Body of pancreas (tissue), 4 donors: Measurements from ENCODE around the gene MMP25. TPM values are rescaled to one million over a fixed set of nuclear protein-coding genes. Genes with fewer than 3 reads are reported as not detected.

Source experiments
- ATAC-seq: fragments of 150-250 bp; one replicate; pipeline ENCODE4 v1.9.1; 2016
- DNase-seq, 4 donors: peaks; one replicate each; pipeline ENCODE4 v3.0.0-alpha.2; 2019
- H3K27ac ChIP-seq, 4 donors: fragments of 200-600 bp; sonication (generic); 1 replicate in 3 of 4; 2 replicates in 1 of 4; pipeline versions ENCODE4 v1.5.1 to v1.6.1; 2016 to 2019; ENCODE audit warnings: mild to moderate bottlenecking in 1 of 4, mixed read lengths in 1 of 4, moderate library complexity in 1 of 4
- H3K27me3 ChIP-seq, 2 donors: fragments of 200-600 bp; sonication (generic); one replicate each; pipeline ENCODE4 v1.6.0; 2016; ENCODE audit warnings: mild to moderate bottlenecking in 1 of 2
- H3K36me3 ChIP-seq, 2 donors: fragments of 200-600 bp; sonication (generic); replicated peaks in 1 of 2; 2 replicates each; pipeline ENCODE4 v1.5.1; 2016; ENCODE audit warnings: low read depth in 2 of 2; ENCODE audit not compliant: insufficient read depth in 1 of 2
- H3K4me1 ChIP-seq: fragments of 200-600 bp; sonication (generic); one replicate; pipeline ENCODE4 v1.6.0; 2016
- H3K4me3 ChIP-seq, 2 donors: fragments of 200-600 bp; sonication (generic); 1 replicate in 1 of 2; 2 replicates in 1 of 2; pipeline ENCODE4 v1.5.1; 2016 to 2019
- H3K9me3 ChIP-seq, 3 donors: fragments of 200-600 bp; sonication (generic); 1 replicate in 2 of 3; 2 replicates in 1 of 3; pipeline ENCODE4 v1.5.1; 2016
- CTCF ChIP-seq, 7 experiments: fragments of 450-650 bp in 4 of 7; fragments of 200-600 bp in 3 of 7; sonication (generic) in 3 of 7; IDR thresholded peaks; one replicate each; pipeline ENCODE4 v1.5.1; 2016 to 2019; ENCODE audit warnings: antibody characterized with exemption in 7 of 7
- POLR2A ChIP-seq, 3 donors: fragments of 450-650 bp; IDR thresholded peaks; one replicate each; pipeline ENCODE4 v1.6.1; 2016; ENCODE audit warnings: antibody characterized with exemption in 3 of 3, mild to moderate bottlenecking in 2 of 3
- WGBS, 2 donors: methylation state at CpG; one replicate each; pipeline ENCODE4 v1.1.5; 2017; 5-methylcytosine and 5-hydroxymethylcytosine counted together
- intact Hi-C: fragments of 100-400 bp; cut with DNase I; formaldehyde crosslinking; loops from one replicate; pipeline ENCODE4 v1.15.1; 2023
- total RNA-seq, 2 donors: library from RNA; depleted of rRNA; stranded (reverse); fragments of >200 nt; gene quantifications; one replicate each; pipeline ENCODE4 v1.1.0, GENCODE V29; 2016

MMP25 gene
- total RNA-seq, 2 donors from 2014 or later, result under 0.01 to 0.99 TPM

GRCh38 chr16:3062553-3062952 lies 16.2 kb downstream of the MMP25 start:
- peaks cover 0 to 2% of the 10 kb centered on the region in 2 donors for H3K36me3 ChIP-seq
- ATAC-seq (no peak), DNase-seq (no peak)
- TF ChIP-seq POLR2A (IDR thresholded peaks at IDR 0.05), result no peak
- no peak overlapping the region for H3K27ac ChIP-seq
- H3K4me3 ChIP-seq, result no peak overlapping the region
- H3K9me3 ChIP-seq, result no peaks in the 10 kb centered on the region
- peaks cover 50% of the 10 kb centered on the region for H3K4me1 ChIP-seq
- H3K27me3 ChIP-seq, result no peaks in the 10 kb centered on the region
- intact Hi-C loops, result no loop called here
- WGBS, 2 donors, result 91 to 92% methylated on average over 6 of the region's 6 CpGs

GRCh38 chr16:3063625-3064386 lies 17.4 kb downstream of the MMP25 start:
- Histone ChIP-seq H3K9me3 (no peaks in the 10 kb centered on the region), H3K27me3 (no peaks in the 10 kb centered on the region), H3K27ac (peak overlapping the region in 1 of 4 donors; percentile 97), H3K4me1 (peaks cover 51% of the 10 kb centered on the region), H3K4me3 (no peak overlapping the region), H3K36me3 (peaks cover 0 to 4% of the 10 kb centered on the region in 2 donors)
- intact Hi-C loops, result no loop called here
- no peak for DNase-seq
- TF ChIP-seq CTCF (IDR thresholded peaks at IDR 0.05), result no peak
- TF ChIP-seq POLR2A (IDR thresholded peaks at IDR 0.05), result no peak
- WGBS, 2 donors, result 80 to 93% methylated on average over 4 to 8 of the region's 8 CpGs
- ATAC-seq, result no peak

- peak; percentile 95 for ATAC-seq
- H3K4me3 ChIP-seq, result peak within 1 kb of the TSS; percentile 48 to 68
Observed at GRCh38 chr16:3065069-3065741, 18.8 kb downstream of the MMP25 start, which contains the start of gene IL32. Gene IL32 (plus strand): TSS chr16:3065640. CDS start chr16:3065812, 172 bp downstream.

GRCh38 chr16:3065742-3066439 lies 19.5 kb downstream of the MMP25 start:
- H3K4me1 ChIP-seq, result peaks cover 38% of the 10 kb centered on the region
- H3K27ac ChIP-seq, result peak overlapping the region; percentile 86 to 97 (median 94)
- DNase-seq (peak in 2 of 4 donors; percentile 30 to 35), ATAC-seq (peak; percentile 28)
- H3K9me3 ChIP-seq, result no peaks in the 10 kb centered on the region
- WGBS, 2 donors, result 31 to 45% methylated on average over 7 to 26 of the region's 26 CpGs
- H3K27me3 ChIP-seq, result no peaks in the 10 kb centered on the region
- peaks cover 4 to 7% of the 10 kb centered on the region in 2 donors for H3K36me3 ChIP-seq
- peak overlapping the region; percentile 48 to 68 for H3K4me3 ChIP-seq
- intact Hi-C loops, result no loop called here
- TF ChIP-seq CTCF (IDR thresholded peaks at IDR 0.05), result no peak
- peak in 1 of 3 donors; percentile 8 for TF ChIP-seq POLR2A (IDR thresholded peaks at IDR 0.05)

More at GRCh38 chr16:3065069-3065741, 18.8 kb downstream of the MMP25 start, which contains the start of gene IL32:
- H3K27me3 ChIP-seq, result no peaks in the 10 kb centered on the region
- intact Hi-C loops, result no loop called here
- WGBS, 2 donors, result 18 to 25% methylated on average over 5 to 13 of the region's 13 CpGs
- peak within 1 kb of the TSS; percentile 86 to 97 (median 94) for H3K27ac ChIP-seq
- H3K9me3 ChIP-seq, result no peaks in the 10 kb centered on the region
- peak; percentile 55 to 95 (median 94) for TF ChIP-seq POLR2A (IDR thresholded peaks at IDR 0.05)
- no peak for TF ChIP-seq CTCF (IDR thresholded peaks at IDR 0.05)
- DNase-seq, result peak; percentile 93 to 97 (median 96)
- H3K36me3 ChIP-seq, result peaks cover 4 to 7% of the 10 kb centered on the region in 2 donors
- peaks cover 43% of the 10 kb centered on the region for H3K4me1 ChIP-seq

- Histone ChIP-seq H3K9me3 (no peaks in the 10 kb centered on the region), H3K36me3 (peaks cover 4 to 7% of the 10 kb centered on the region in 2 donors), H3K27me3 (no peaks in the 10 kb centered on the region), H3K4me3 (peak overlapping the region; percentile 48 to 68), H3K4me1 (peaks cover 38% of the 10 kb centered on the region), H3K27ac (peak overlapping the region; percentile 86 to 97 (median 94))
- no peak for ATAC-seq
- TF ChIP-seq CTCF (IDR thresholded peaks at IDR 0.05) (no peak), POLR2A (IDR thresholded peaks at IDR 0.05) (no peak)
- no peak for DNase-seq
- 22 to 40% methylated on average over 5 to 7 of the region's 7 CpGs for WGBS, 2 donors
- intact Hi-C loops, result no loop called here
Observed at GRCh38 chr16:3066440-3066748, 20.0 kb downstream of the MMP25 start.
